H1 (cell line): ENCODE measurements around the gene VSX1. TPM values are rescaled to one million over a fixed set of nuclear protein-coding genes. Genes with fewer than 3 reads are reported as not detected.

Source experiments
- CEBPB ChIP-seq: IDR thresholded peaks from 2 replicates; pipeline ENCODE4 v1.6.1; 2012; ENCODE audit warnings: low read depth, low read length
- polyA plus RNA-seq, 7 experiments: library from polyadenylated mRNA; depleted of rRNA in 3 of 7; stranded (reverse) in 5 of 7; unstranded in 2 of 7; fragments of >200 nt in 5 of 7; fragments of 200-250 nt in 2 of 7; gene quantifications; 1 replicate in 5 of 7; 2 replicates in 1 of 7; 4 replicates in 1 of 7; pipeline versions ENCODE4 v1.2.1 to v1.2.3, GENCODE V29; 2011 to 2013; ENCODE audit warnings: missing spikeins in 2 of 7, mixed read lengths in 2 of 7
- total RNA-seq: library from RNA; stranded (reverse); fragmentation: NEBNext Ultra II Directional; extraction: Animal tissue kit (Norgen Biotek cat#: 25700); gene quantifications from 2 replicates; pipeline ENCODE4 v1.2.1, GENCODE V29; 2021

VSX1 gene
- total and polyA plus RNA-seq, 2 of the 8 experiments (the other 6 are each of a cell fraction or from before 2014, with no cell fraction given): 0.14 TPM; not detected in 1

- no peak for TF ChIP-seq CEBPB
Observed at GRCh38 chr20:25129428-25129827, 47.5 kb upstream of the VSX1 start (continued).
